Measurements from ENCODE around the gene VASP. TPM values are rescaled to one million over a fixed set of nuclear protein-coding genes. Genes with fewer than 3 reads are reported as not detected.

VASP gene
- total RNA-seq, 1 experiment from 2014 or later, result 102 TPM

GRCh38 chr19:45476304-45476703 is 31.0 kb upstream of the VASP start:
- intact Hi-C loops (cut with micrococcal nuclease; ENCODE audit: unreplicated experiment), result no loop called here
- CTCF ChIA-PET, result interaction anchor here (0.6 to 0.7 kb wide), 2 partner anchors 155 to 722 kb away, joined by 3 to 4 read pairs; no protein-coding TSS in a partner anchor
- Histone ChIP-seq H3K9me3 (ENCODE audit: low read depth, low read length, poor library complexity, severe bottlenecking) (no peaks in the 10 kb centered on the region), H3K27me3 (replicated peaks; ENCODE audit: insufficient read depth, low read depth, low read length, poor library complexity) (no peaks in the 10 kb centered on the region), H3K4me1 (ENCODE audit: insufficient read depth, low read length, poor library complexity, severe bottlenecking) (peaks cover 5% of the 10 kb centered on the region), H3K4me3 (ENCODE audit: low read depth, low read length, poor library complexity, severe bottlenecking) (no peak overlapping the region), H3K27ac (ENCODE audit: low read depth, low read length, poor library complexity, severe bottlenecking) (no peak overlapping the region), H3K36me3 (ENCODE audit: insufficient read depth, low read length, poor library complexity, severe bottlenecking) (no peaks in the 10 kb centered on the region)
- POLR2A ChIA-PET (ENCODE audit: low non-redundant PET), result interaction anchor here (0.7 kb wide), 1 partner anchor 135 kb away, joined by 8 read pairs; no protein-coding TSS in a partner anchor
- TF ChIP-seq EZH2 (IDR thresholded peaks at IDR 0.05; ENCODE audit: borderline replicate concordance, low read depth, low read length, poor library complexity, severe bottlenecking), result no peak
- TF ChIP-seq, protein P1, sequence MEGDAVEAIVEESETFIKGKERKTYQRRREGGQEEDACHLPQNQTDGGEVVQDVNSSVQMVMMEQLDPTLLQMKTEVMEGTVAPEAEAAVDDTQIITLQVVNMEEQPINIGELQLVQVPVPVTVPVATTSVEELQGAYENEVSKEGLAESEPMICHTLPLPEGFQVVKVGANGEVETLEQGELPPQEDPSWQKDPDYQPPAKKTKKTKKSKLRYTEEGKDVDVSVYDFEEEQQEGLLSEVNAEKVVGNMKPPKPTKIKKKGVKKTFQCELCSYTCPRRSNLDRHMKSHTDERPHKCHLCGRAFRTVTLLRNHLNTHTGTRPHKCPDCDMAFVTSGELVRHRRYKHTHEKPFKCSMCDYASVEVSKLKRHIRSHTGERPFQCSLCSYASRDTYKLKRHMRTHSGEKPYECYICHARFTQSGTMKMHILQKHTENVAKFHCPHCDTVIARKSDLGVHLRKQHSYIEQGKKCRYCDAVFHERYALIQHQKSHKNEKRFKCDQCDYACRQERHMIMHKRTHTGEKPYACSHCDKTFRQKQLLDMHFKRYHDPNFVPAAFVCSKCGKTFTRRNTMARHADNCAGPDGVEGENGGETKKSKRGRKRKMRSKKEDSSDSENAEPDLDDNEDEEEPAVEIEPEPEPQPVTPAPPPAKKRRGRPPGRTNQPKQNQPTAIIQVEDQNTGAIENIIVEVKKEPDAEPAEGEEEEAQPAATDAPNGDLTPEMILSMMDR (conservative IDR thresholded peaks at IDR 0.05; ENCODE audit: low read depth, low read length), result no peak
- DNase-seq (ENCODE audit: low spot score), result no peak
- BruUV-seq (replicated peaks), result no TSS peak

DNA sequence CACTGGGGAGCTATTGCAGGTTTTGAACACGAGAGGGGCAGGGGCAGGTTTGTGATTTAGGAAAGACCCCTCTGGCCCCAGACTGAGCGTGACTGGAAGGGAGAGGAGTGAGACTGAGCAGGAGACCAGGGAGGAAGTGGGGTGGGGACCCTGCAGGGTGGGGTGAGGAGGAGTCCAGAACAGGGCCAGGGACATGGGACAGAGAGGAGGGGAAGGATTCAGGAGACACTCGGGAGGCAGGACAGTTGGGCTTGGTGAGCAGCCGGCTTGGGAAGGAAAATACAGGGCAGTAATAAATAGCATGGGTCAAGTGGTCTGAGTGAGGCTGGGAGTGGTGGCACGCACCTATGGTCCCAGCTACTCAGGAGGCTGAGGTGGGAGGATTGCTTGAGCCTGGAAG is 30.1 kb upstream of the VASP start:
- ChIA-PET CTCF (interaction anchor here (0.6 to 5.6 kb wide), 3 partner anchors 34 to 52 kb away, joined by 4 to 99 read pairs (median 13); no protein-coding TSS in a partner anchor), POLR2A (ENCODE audit: low non-redundant PET) (no interaction called here)
- no peaks in the 10 kb centered on the region for H3K27me3 ChIP-seq (replicated peaks; ENCODE audit: insufficient read depth, low read depth, low read length, poor library complexity)
- no peak overlapping the region for H3K4me3 ChIP-seq (ENCODE audit: low read depth, low read length, poor library complexity, severe bottlenecking)
- DNase-seq (ENCODE audit: low spot score), result no peak
- H3K9me3 ChIP-seq (ENCODE audit: low read depth, low read length, poor library complexity, severe bottlenecking), result no peaks in the 10 kb centered on the region
- intact Hi-C loops (cut with micrococcal nuclease; ENCODE audit: unreplicated experiment), result no loop called here
- no peak for TF ChIP-seq EZH2 (IDR thresholded peaks at IDR 0.05; ENCODE audit: borderline replicate concordance, low read depth, low read length, poor library complexity, severe bottlenecking)
- TF ChIP-seq, protein P1 (conservative IDR thresholded peaks at IDR 0.05; ENCODE audit: low read depth, low read length), result no peak
- H3K27ac ChIP-seq (ENCODE audit: low read depth, low read length, poor library complexity, severe bottlenecking), result no peak overlapping the region
- H3K36me3 ChIP-seq (ENCODE audit: insufficient read depth, low read length, poor library complexity, severe bottlenecking), result no peaks in the 10 kb centered on the region
- no TSS peak for BruUV-seq (replicated peaks)
- peaks cover 5% of the 10 kb centered on the region for H3K4me1 ChIP-seq (ENCODE audit: insufficient read depth, low read length, poor library complexity, severe bottlenecking)

DNA sequence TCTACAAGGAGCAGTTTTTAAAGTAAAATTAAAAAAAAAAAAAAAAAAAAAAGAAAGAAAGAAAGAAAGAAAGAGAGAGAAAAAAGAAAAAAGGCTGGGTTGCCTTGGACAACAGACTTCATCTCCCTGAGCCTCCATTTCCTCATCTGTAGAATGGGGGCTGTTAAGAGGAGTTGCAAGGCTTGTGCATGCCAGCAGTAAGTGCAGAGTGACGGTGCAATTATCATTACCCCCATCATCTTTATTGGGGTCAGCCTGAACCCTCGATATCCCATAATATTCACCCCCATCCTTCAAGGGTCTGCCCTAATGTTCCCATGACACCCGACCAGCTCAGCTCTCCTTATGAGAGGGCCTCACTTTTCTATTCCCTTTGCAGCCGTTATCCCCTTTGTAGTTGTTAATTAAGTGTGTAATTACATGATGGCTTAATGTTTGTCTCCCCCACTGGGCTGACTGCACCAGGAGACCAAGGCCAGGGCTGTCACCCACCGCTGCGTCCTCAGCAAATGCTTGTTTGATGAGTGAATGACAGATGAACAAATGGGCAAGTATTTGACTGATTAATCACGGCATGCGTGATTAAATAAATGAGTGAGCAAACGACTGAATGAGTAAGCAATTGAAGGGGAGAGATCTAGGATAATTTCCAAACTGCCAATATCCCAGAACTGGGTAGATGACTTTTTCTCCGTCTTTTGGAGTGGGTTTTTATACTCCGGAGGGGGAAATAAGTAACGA is 29.4 kb upstream of the VASP start:
- CTCF ChIA-PET, result interaction anchor here (0.6 to 5.6 kb wide), 11 partner anchors 9 to 300 kb away, joined by 3 to 99 read pairs (median 4); partner anchors contain the start of genes BLOC1S3, FOSB and TRAPPC6A
- no TSS peak for BruUV-seq (replicated peaks)

More for the DNA sequence above, 29.4 kb upstream of the VASP start:
- Histone ChIP-seq H3K36me3 (ENCODE audit: insufficient read depth, low read length, poor library complexity, severe bottlenecking) (no peaks in the 10 kb centered on the region), H3K4me1 (ENCODE audit: insufficient read depth, low read length, poor library complexity, severe bottlenecking) (peaks cover 5% of the 10 kb centered on the region), H3K9me3 (ENCODE audit: low read depth, low read length, poor library complexity, severe bottlenecking) (no peaks in the 10 kb centered on the region), H3K27ac (ENCODE audit: low read depth, low read length, poor library complexity, severe bottlenecking) (peak overlapping the region; percentile 95), H3K27me3 (replicated peaks; ENCODE audit: insufficient read depth, low read depth, low read length, poor library complexity) (no peaks in the 10 kb centered on the region), H3K4me3 (ENCODE audit: low read depth, low read length, poor library complexity, severe bottlenecking) (peak overlapping the region; percentile 51)
- intact Hi-C loops (cut with micrococcal nuclease; ENCODE audit: unreplicated experiment), result loop anchor here (1.0 kb wide), 1 partner anchor 39 kb away; no protein-coding TSS in a partner anchor
- TF ChIP-seq, protein P1 (conservative IDR thresholded peaks at IDR 0.05; ENCODE audit: low read depth, low read length), result no peak
- no peak for TF ChIP-seq EZH2 (IDR thresholded peaks at IDR 0.05; ENCODE audit: borderline replicate concordance, low read depth, low read length, poor library complexity, severe bottlenecking)
- POLR2A ChIA-PET (ENCODE audit: low non-redundant PET), result no interaction called here
- peak; percentile 74 for DNase-seq (ENCODE audit: low spot score)

All from A673 (cell line).